ENCODE data around the gene PAX8.
A peak's percentile ranks its signal among the peaks of the same experiment; 100 is the strongest.

PAX8 gene

DNA sequence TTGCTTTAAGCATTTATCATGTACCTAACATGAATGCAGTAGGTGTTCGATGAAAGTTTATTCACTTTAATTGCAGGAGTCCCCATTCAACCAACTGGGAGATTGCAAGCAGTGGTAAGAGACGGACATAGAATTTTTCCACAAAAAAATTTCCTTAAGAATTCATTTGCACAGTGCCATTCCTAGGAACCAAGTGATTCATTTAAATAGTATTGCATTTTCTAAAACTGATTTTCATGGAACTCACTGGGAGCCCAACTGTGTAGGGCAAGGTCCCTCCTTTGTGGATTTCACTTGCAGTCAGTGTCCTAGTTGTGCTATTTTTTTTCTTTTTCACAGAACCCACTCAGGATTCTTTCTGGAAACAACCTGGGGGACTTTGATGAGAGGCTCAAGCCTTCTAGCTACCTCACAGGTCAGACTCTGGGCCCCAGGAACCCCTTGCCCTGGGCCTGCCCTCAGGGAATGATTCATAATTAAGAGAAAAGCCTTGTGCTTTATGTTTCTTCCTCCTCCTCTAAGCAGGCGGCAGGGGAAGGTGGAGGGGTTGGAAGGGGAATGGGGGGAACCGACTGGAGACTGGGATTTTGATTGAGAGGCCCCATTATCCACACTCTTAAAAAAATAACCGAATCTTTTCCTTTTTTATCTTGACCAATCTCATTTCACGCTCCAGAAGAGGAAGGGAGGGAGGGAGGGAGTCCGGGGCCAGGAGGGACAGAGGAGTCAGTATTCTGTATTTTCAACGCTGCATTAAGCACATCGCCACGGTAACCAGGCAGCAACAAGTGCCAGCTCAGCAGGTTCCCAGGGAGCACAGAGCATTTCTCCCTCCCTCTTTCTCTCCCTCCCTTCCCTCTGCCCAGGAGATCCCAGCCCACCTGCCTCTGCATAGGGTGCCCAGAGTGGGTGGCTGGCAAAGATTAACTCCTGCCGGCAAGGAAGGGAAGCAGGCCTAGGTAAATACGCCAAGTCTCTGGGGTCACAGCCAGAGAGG is 53.2 kb downstream of the PAX8 start:
- Histone ChIP-seq H3K27ac (peak overlapping the region in 3 of 11 experiments; percentile 47 to 69 (median 51); a peak in 4 of 22 replicates), H4K20me1 (no peaks in the 10 kb centered on the region), H3K4me1 (peaks cover 33 to 54% (median 37%) of the 10 kb centered on the region in 10 experiments), H3K9me3 (replicated peaks in 1 of 11) (no peaks in the 10 kb centered on the region), H3K4me3 (no peak overlapping the region), H3K9ac (peak overlapping the region in 2 of 11 experiments; percentile 31 to 58; a peak in 2 of 22 replicates), H3K27me3 (no peaks in the 10 kb centered on the region), H3K4me2 (peak overlapping the region; percentile 10 to 84 (median 37); a peak in 17 of 22 replicates), H3K36me3 (no peaks in the 10 kb centered on the region)
- TF ChIP-seq Cebpa-rat (IDR thresholded peaks at IDR 0.05), result no peak

DNA sequence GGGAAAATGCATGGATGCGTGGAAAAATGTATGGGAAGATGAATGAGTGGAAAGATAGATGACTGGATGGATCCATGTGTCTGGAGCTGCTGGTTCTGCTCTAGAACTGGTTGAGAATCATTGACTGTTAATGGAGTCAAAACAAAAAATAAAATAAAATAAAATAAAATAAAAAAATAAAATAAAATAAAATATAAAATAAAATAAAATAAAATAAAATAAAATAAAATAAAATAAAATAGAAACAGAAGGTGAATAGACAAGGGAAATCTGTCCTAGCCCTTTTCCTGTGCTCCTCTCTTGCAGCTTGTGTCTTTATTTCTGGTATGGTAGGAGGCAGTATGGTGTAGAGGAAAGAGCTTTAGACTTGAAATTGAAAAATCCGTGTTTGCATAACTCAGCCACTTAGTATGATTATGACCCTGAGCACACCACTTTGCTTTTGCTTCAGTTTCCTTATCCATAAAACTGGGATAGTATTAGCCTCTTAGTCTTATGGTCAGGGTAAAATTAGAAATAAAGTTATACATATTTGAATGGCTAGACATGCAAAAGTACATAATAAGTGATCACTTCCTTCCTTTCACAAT is 54.0 kb downstream of the PAX8 start:
- H3K27me3 ChIP-seq, result peaks cover 0 to under 1% (median 0%) of the 10 kb centered on the region in 11 experiments; a peak in 1 of 22 replicates
- no peak for TF ChIP-seq Cebpa-rat (IDR thresholded peaks at IDR 0.05)
- no peaks in the 10 kb centered on the region for H3K36me3 ChIP-seq
- H3K4me1 ChIP-seq, result peaks cover 33 to 54% (median 37%) of the 10 kb centered on the region in 10 experiments
- no peaks in the 10 kb centered on the region for H4K20me1 ChIP-seq
- H3K4me2 ChIP-seq, result peak overlapping the region in 3 of 11 experiments; percentile 53 to 84 (median 75); a peak in 5 of 22 replicates
- H3K9ac ChIP-seq, result no peak overlapping the region
- H3K4me3 ChIP-seq, result no peak overlapping the region
- H3K9me3 ChIP-seq (replicated peaks in 1 of 11), result no peaks in the 10 kb centered on the region
- H3K27ac ChIP-seq, result no peak overlapping the region

DNA sequence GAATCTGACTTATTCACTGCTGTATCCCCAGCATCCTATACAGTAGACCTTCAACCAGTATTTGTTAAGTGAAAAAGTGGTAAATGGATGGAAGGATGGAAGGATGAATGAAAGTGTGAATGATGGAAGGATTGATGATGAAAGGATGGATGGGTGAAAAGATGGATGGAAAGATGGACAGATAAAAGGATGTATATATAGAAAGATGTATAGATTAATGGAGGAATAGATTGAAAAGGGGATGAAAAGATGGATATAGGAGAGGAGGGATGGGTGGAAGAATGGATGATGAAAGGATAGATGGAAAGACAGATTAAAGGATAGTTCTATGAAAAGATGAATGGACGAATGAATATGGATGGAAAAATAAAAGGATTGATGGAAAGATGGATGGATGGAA is 54.9 kb downstream of the PAX8 start:
- Histone ChIP-seq H3K36me3 (no peaks in the 10 kb centered on the region), H4K20me1 (no peaks in the 10 kb centered on the region; a peak in 1 of 22 replicates), H3K4me1 (peaks cover 40 to 60% (median 44%) of the 10 kb centered on the region in 10 experiments), H3K27me3 (peaks cover 0 to 9% (median 0%) of the 10 kb centered on the region in 11 experiments; a peak in 2 of 22 replicates), H3K9ac (no peak overlapping the region), H3K27ac (no peak overlapping the region), H3K4me3 (no peak overlapping the region), H3K4me2 (no peak overlapping the region), H3K9me3 (replicated peaks in 1 of 11) (no peaks in the 10 kb centered on the region)
- no peak for TF ChIP-seq Cebpa-rat (IDR thresholded peaks at IDR 0.05)

GRCh38 chr2:113221846-113222245 is 56.9 kb downstream of the PAX8 start:
- Histone ChIP-seq H3K4me2 (no peak overlapping the region), H4K20me1 (peaks cover 0 to 18% (median 0%) of the 10 kb centered on the region in 11 experiments; a peak in 5 of 22 replicates), H3K9ac (no peak overlapping the region), H3K9me3 (replicated peaks in 1 of 11) (no peaks in the 10 kb centered on the region), H3K27ac (no peak overlapping the region), H3K36me3 (no peaks in the 10 kb centered on the region), H3K4me3 (no peak overlapping the region), H3K4me1 (peaks cover 44 to 68% (median 47%) of the 10 kb centered on the region in 10 experiments), H3K27me3 (peaks cover 0 to 9% (median 0%) of the 10 kb centered on the region in 11 experiments; a peak in 2 of 22 replicates)
- no peak for TF ChIP-seq Cebpa-rat (IDR thresholded peaks at IDR 0.05)

DNA sequence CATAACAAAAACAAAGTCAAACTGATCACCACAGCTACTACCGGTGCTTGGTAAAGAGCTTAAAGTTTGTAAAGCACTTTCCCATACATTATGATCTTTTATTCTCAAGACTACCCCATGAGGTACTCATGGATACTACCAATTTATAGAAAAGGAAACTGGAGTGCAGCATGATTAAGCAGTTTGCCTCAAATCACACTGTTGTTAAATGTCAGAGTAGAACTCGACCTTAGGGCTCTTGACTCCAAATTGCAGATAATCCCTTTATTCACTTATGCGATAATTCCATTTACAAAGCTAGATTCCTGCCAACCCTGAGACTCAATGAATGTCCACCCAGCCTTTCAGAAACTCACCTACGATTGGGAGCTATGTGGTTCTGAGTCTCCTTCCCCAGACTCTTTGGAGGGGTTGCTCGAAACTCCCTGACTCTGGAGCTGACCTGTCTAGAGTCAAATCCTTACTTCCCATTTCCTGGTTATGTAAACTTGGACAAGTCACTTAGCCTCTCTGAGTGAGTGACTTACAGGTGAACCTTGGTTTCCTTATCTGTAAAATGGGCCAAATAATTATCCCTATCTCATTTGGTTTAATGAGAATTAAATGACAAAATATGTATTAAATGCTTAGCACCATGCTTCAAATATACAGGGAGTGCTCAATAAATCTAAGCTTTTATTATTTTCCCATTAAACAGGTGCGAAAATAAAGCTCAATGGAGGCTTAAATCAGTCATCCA is 57.6 kb downstream of the PAX8 start:
- no peak for TF ChIP-seq Cebpa-rat (IDR thresholded peaks at IDR 0.05)
- no peak overlapping the region for H3K4me3 ChIP-seq
- peaks cover 0 to 18% (median 0%) of the 10 kb centered on the region in 11 experiments; a peak in 5 of 22 replicates for H4K20me1 ChIP-seq
- H3K4me1 ChIP-seq, result peaks cover 48 to 68% (median 50%) of the 10 kb centered on the region in 10 experiments
- no peak overlapping the region for H3K27ac ChIP-seq
- H3K9me3 ChIP-seq (replicated peaks in 1 of 11), result no peaks in the 10 kb centered on the region
- peaks cover 0 to 9% (median 0%) of the 10 kb centered on the region in 11 experiments; a peak in 3 of 22 replicates for H3K27me3 ChIP-seq
- H3K36me3 ChIP-seq, result no peaks in the 10 kb centered on the region
- peak overlapping the region in 4 of 11 experiments; percentile 89 to 99 (median 94); a peak in 5 of 22 replicates for H3K4me2 ChIP-seq
- H3K9ac ChIP-seq, result no peak overlapping the region

- Histone ChIP-seq H3K9me3 (replicated peaks in 1 of 11) (no peaks in the 10 kb centered on the region), H3K36me3 (no peaks in the 10 kb centered on the region), H3K4me3 (no peak overlapping the region; a peak in 1 of 20 replicates), H3K4me1 (peaks cover 51 to 61% (median 54%) of the 10 kb centered on the region in 10 experiments), H3K9ac (peak overlapping the region in 3 of 11 experiments; percentile 20 to 40 (median 29); a peak in 2 of 22 replicates), H3K27me3 (peaks cover 0 to 9% (median 0%) of the 10 kb centered on the region in 11 experiments; a peak in 5 of 22 replicates), H3K4me2 (peak overlapping the region; percentile 85 to 99 (median 95)), H3K27ac (peak overlapping the region in 7 of 11 experiments; percentile 16 to 91 (median 75); a peak in 10 of 22 replicates), H4K20me1 (peaks cover 0 to 18% (median 0%) of the 10 kb centered on the region in 11 experiments; a peak in 5 of 22 replicates)
- TF ChIP-seq Cebpa-rat (IDR thresholded peaks at IDR 0.05), result no peak
Observed at GRCh38 chr2:113219889-113220641, 58.7 kb downstream of the PAX8 start.

- H3K9me3 ChIP-seq (replicated peaks in 1 of 11), result no peaks in the 10 kb centered on the region
- peaks cover 0 to 18% (median 0%) of the 10 kb centered on the region in 11 experiments; a peak in 5 of 22 replicates for H4K20me1 ChIP-seq
- H3K9ac ChIP-seq, result peak overlapping the region in 3 of 11 experiments; percentile 20 to 40 (median 29); a peak in 3 of 22 replicates
- H3K4me3 ChIP-seq, result no peak overlapping the region; a peak in 1 of 20 replicates
- peak overlapping the region; percentile 85 to 99 (median 95) for H3K4me2 ChIP-seq
- no peak for TF ChIP-seq Cebpa-rat (IDR thresholded peaks at IDR 0.05)
- H3K27me3 ChIP-seq, result peaks cover 0 to 9% (median 0%) of the 10 kb centered on the region in 11 experiments; a peak in 5 of 22 replicates
- H3K36me3 ChIP-seq, result no peaks in the 10 kb centered on the region
- peak overlapping the region in 7 of 11 experiments; percentile 16 to 91 (median 75); a peak in 11 of 22 replicates for H3K27ac ChIP-seq
- H3K4me1 ChIP-seq, result peaks cover 52 to 64% (median 59%) of the 10 kb centered on the region in 10 experiments
Observed at GRCh38 chr2:113219525-113219888, 59.2 kb downstream of the PAX8 start.

Data from BLaER1 treated with 17β-estradiol and CSF1 and Interleukin-3, amounts not matched to agents 10 nM and 100 nM (cell line).